OCI-LY3 (cell line): Measurements from ENCODE around the gene PDE4D.

Experiments
- EZH2phosphoT487 ChIP-seq: fragments of 200-600 bp; shearing (Covaris generic); IDR thresholded peaks from 2 replicates; pipeline ENCODE4 v1.6.1; 2018; ENCODE audit warnings: antibody characterized with exemption, mixed run types, low read depth
- TF ChIP-seq, protein P1 (sequence below): fragments of 200-600, 300-600 bp; sonication (generic); IDR thresholded peaks from 2 replicates; pipeline ENCODE4 v1.5.1; 2014; ENCODE audit warnings: antibody characterized with exemption, low read length, low read depth

GRCh38 chr5:59800347-59800893, 93.1 kb downstream of the PDE4D start:
- TF ChIP-seq, protein P1, sequence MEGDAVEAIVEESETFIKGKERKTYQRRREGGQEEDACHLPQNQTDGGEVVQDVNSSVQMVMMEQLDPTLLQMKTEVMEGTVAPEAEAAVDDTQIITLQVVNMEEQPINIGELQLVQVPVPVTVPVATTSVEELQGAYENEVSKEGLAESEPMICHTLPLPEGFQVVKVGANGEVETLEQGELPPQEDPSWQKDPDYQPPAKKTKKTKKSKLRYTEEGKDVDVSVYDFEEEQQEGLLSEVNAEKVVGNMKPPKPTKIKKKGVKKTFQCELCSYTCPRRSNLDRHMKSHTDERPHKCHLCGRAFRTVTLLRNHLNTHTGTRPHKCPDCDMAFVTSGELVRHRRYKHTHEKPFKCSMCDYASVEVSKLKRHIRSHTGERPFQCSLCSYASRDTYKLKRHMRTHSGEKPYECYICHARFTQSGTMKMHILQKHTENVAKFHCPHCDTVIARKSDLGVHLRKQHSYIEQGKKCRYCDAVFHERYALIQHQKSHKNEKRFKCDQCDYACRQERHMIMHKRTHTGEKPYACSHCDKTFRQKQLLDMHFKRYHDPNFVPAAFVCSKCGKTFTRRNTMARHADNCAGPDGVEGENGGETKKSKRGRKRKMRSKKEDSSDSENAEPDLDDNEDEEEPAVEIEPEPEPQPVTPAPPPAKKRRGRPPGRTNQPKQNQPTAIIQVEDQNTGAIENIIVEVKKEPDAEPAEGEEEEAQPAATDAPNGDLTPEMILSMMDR: no peak
- no peak for TF ChIP-seq EZH2phosphoT487
